GM10847 (cell line): ENCODE data around the gene AGPAT2.

Experiments
- POLR2A ChIP-seq: IDR thresholded peaks from 2 replicates; pipeline ENCODE4 v1.6.1; 2011; ENCODE audit not compliant: insufficient read length; ENCODE audit errors: extremely low read depth

AGPAT2 gene

DNA sequence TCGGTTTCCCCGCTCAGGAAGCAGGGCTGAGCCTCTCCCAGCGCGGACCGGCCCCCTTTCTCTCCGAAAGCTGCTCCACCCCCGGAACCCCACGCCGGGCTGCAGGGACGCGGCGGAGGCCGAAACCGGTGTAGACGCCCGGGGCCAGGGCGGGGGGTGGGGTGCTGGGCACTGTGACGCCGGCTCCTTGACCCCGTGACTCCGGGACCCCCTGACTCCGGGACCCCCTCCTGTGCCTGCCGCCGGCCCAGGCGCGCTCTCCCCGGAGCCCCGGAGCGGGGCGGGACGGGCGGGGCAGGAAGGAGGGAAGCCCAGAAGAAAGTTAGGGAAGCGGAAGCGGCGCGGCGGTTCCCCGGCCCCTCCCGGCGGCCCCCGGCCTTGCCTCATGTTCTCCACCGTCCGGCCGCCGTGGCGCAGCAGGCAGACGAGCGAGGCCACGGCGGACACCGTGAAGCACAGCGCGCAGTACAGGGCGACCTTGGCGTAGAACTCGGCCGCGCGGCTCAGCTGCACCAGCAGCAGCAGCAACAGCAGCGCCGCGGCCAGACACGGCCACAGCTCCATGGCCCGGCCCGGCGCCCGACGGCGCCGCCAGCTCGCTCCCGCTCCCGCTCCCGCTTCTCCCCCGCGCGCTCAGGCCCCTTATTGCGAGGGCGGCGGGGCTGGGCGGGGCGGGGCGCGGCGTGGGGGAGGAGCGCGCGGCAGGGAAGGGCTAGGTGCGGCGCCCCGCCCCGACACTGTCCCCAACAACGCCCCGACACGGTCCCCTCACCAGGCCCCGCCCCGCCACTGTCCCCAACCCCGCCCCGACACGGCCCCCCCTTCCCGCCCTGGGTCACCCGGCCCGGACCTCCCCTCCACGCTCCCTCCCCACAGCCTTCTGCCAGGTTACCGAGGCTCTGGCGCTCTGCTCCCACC lies at the start of gene AGPAT2:
Gene AGPAT2, minus strand, starts transcription at position 664 of the 918 bp plus-strand sequence. Its CDS starts 100 bp downstream, at position 564.
- peak; percentile 57 for TF ChIP-seq POLR2A

DNA sequence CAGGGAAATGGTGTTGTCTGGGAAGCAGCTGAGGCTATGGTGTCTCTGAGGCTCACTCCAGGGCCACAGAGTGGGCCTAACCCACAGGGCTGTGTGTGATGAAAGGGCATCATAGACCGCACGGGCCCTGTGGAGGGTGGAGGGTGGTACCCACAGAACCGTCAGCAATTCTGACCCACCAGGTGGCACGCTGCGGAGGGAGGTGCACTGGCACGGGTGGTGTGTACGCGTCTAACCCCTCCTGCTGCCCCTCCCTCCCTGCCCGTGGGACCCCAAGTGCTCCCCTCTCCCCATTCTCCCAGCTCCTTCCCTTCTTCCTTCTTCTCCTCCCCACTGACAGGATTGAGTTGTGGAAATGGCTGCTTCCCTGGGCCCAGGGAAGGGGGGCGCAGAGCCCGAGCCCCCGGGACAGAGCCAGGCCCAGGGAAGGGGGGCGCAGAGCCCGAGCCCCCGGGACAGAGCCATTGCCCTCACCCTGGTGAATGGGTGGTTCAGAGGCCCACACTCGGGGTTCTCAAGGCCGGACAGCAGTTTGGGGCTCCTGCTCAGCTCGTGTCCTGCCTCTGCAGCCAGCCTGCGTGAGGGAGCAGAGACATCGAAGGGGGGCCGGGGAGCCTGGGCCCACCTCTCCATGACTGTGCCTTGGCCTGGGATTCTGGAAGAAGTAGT lies 48.7 kb upstream of the AGPAT2 start:
- TF ChIP-seq POLR2A, result no peak

DNA sequence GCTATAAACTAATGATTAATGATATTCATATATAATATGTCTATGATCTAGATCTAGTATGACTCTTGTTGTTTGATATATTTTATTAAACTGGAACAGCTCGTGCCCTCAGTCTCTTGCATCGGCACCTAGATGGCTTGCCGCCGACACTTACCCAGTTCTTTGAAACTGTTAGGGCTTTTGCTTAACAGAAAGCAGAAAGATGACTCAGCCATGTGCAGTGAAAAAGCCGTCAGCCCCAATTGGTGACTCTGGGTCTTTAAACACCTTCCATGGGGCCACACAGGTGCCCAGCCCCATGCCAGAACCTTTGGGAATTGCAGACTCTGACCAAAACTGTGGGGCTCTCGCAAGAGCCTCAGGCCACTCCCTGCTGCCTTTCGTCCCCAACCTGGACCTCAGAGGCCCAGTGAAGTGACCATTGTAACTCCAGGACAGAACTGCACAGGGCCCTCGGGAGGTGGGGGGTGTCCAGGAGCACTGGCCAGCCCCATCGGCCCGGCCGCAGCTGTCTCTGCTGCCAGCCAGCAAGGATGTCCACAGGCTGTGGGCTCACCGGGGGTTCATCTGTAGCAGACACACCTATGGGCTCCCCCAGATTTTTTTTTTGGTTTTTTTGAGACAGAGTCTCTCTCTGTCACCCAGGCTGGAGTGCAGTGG lies 47.7 kb upstream of the AGPAT2 start:
- TF ChIP-seq POLR2A, result no peak

DNA sequence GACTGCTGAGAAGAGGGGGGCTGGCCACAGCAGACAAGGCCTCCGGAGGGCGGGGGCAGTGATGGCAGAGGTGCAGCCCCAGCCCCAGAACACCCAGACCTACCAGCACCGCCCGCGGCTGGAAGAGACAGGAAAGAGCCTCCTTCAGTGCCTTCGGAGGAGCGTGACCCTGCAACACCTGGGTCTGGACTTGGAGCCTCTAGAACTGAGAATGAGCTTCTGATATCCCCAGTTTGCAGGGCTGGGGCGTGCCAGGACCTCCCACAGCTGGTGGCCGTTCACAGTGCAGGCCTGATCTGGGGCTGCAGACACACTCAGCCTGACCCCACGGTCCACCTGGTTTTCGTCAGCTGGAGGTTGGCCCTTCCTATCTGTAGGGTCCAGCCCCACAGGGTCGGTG lies 46.4 kb upstream of the AGPAT2 start:
- no peak for TF ChIP-seq POLR2A

DNA sequence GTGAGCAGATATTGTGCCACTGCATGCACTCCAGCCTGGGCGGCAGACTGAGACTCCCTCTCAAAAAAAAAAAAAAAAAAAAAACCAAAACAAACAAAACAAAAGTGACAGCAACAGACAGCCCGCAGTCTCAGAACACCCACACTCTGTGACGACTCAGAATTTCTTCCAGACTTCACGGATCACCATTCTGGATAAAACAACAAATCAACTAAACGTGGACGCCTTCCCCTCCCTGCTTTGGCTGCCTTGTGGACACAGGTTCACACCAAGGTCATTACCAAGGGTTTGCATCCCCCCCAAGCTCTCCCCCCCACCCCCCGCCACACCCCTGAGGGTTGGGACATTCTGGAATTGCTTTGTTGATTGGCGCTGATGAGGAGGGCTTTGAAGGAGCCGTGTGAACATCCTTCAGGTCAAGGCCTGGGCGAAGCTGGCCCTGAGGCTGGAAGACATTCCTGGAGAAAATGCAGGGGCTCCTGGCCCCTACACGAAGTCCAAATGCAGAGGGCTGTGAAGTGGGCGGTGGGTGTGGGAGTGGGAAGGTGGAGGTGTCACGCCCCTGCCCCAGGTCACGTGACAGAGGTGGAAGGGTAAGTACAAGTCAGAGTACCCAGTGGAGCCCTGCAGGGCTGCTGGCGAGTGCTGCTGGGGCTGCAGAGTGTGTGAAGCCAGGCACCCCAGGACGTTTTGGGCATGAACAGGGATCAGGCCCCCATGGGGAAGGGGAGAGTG lies 45.4 kb upstream of the AGPAT2 start:
- no peak for TF ChIP-seq POLR2A

DNA sequence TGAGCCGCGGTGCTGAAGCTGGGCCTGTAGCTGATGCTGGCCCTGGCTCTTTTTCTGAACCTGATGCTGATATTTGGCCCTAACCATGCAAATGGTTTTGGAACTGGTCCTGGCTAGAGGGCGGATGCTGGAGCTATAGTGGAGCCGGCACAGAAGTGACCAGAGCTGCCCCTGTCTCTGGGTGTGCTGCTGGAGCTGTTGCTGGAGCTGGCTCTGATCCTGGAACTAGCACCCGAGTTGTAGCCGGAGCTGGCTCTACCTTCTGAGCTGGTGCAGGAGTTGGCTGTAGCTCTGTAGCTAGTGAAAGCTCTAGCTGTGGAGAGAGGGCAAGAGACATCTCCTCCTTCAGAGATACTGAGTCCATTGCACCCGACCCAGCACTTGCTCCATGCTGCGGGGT lies 42.7 kb upstream of the AGPAT2 start:
- no peak for TF ChIP-seq POLR2A

DNA sequence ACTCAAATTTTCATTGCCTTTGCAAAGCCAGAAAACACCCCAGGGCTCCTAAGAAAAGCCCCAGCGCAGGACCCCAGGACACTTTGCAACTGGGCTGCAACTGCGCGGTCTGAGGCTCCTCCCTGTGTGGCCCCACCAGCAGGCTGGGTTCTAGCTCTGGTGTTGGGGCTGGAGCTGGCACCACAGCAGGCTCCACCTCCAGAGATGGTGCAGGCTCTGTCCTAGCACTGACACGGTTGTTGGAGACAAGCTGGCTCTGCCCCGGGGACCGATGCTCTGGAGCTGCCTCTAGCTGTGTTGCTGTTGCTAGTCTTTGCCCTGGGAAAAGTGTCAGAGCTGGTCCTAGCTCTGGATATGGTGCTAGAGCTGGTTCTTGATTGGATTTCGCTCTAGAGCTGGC lies 41.9 kb upstream of the AGPAT2 start:
- no peak for TF ChIP-seq POLR2A

DNA sequence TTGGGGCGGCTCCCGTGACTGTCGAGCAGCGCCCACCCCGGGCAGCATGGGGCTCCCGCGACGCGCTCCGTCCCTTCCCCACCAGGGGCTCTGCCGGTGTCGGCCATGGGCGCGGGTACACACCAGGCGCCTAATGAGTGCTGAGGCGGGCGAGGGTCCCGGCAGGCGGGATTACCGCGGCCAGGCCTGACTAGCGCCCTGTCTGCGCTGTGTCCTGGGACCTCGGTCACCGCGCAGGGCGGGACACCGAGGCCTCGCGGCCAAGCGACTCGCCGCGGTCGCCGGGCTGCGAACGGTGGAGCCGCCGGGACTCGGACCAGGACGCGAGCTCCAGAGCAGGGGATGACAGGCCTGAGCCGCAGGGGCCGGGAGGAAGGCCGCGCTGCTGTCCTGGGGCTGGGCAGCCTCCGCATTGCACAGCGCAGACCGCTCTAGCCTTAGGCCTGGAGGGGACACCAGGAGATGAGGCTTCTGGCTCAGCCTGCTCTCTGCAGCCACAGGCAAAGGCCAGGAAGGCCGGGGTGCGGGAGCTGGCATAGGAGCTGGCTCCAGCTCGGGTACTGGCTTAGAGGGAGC lies 41.4 kb upstream of the AGPAT2 start:
- no peak for TF ChIP-seq POLR2A

DNA sequence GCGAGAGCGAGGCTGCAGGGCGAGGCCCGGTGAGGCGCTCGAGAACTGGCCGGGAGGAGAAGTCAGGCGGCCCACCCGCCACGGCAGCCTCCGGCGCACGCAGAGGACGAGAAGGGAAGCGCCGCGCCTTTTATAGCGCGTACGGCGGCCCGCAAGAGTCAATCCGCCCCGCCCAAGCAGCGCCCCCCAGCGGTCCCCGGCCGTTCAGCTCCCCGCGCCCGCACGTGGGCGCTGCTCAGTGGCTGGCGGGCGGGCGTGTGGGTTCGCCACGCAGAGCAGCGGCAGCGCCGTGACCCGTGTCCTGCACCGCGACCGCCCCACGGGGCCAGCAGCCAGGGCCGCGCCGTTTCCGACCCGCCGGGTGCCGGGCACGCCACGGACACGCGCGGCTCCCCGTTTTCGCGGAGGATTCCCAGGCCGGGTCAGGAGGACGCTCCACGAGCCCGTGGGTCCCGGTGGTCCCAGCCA lies 40.9 kb upstream of the AGPAT2 start:
- TF ChIP-seq POLR2A, result peak; percentile 99

DNA sequence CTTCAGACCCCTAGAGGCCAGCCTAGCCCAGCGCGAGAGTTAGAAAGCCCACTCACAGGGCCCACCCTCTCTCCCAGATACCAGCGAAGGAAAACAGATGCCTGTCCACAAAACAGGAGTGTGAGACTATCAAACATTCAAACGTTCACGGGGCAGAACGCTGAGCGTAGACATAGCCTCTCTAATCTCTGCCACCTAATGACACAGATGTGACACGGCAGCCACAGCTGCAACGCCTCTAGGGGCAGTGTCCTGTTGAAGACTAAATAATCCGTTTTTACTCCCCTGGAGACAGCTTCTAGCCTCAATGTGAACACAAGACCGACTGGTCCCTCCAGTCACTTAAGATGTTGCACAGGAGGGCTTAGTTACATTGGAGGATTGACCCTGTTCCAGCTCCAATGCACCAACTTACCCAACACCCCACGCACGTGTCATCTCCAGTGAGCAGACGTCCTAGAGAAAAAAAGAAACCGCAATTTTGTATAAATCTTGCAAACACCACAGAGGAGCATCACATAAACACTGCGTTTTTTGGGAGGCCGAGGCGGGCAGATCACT lies 39.5 kb upstream of the AGPAT2 start:
- TF ChIP-seq POLR2A, result no peak

GRCh38 chr9:136726118-136726517 lies 38.9 kb upstream of the AGPAT2 start:
- no peak for TF ChIP-seq POLR2A

- no peak for TF ChIP-seq POLR2A
These were observed 38.4 kb upstream of the AGPAT2 start for GRCh38 chr9:136725612-136726011.

- no peak for TF ChIP-seq POLR2A
These were observed 37.5 kb upstream of the AGPAT2 start for GRCh38 chr9:136724772-136725171.

- TF ChIP-seq POLR2A, result no peak
These were observed 36.7 kb upstream of the AGPAT2 start for GRCh38 chr9:136723989-136724388.
